IMR-90 (cell line): ENCODE measurements around the gene TNKS1BP1. TPM values are rescaled to one million over a fixed set of nuclear protein-coding genes. Genes with fewer than 3 reads are reported as not detected.

Source experiments
- ATAC-seq: fragments of 200-7000 bp; cut with Tn5 transposase; 2 replicates; pipeline ENCODE4 v1.9.1; 2020; ENCODE audit warnings: low read depth, mild to moderate bottlenecking, moderate library complexity
- BruUV-seq: library from RNA; stranded (reverse); fragments of 400-500 nt; replicated peaks from 2 replicates; lab custom pipeline; 2021; lab: Mats Ljungman, UMichigan
- CTCF ChIA-PET: fragments of 300-600 bp; formaldehyde crosslinking; extraction: SDS; loops from one replicate; lab custom pipeline; 2021; ENCODE audit warnings: antibody characterized with exemption; lab: Yijun Ruan, JAX
- POLR2A ChIA-PET: fragments of 300-600 bp; sonication (Branson Sonifier 250); formaldehyde crosslinking; loops from one replicate; lab custom pipeline; 2022; ENCODE audit warnings: antibody characterized with exemption; ENCODE audit not compliant: unreplicated experiment; lab: Charles Lee
- DNase-seq: peaks from one replicate; pipeline ENCODE4 v3.0.0; 2013
- H2AFZ ChIP-seq: replicated peaks from 2 replicates; pipeline ENCODE3; 2013; ENCODE audit warnings: low read length, mild to moderate bottlenecking; ENCODE audit not compliant: poor library complexity
- H2AK5ac ChIP-seq: 2 replicates; pipeline ENCODE4 v1.6.1; 2013; ENCODE audit warnings: low read depth, low read length, inconsistent platforms
- H2AK9ac ChIP-seq: replicated peaks from 2 replicates; pipeline ENCODE3; 2013; ENCODE audit warnings: mild to moderate bottlenecking, low read depth, low read length, moderate library complexity; ENCODE audit not compliant: poor library complexity
- H2BK120ac ChIP-seq: 2 replicates; pipeline ENCODE4 v1.6.1; 2013; ENCODE audit warnings: low read depth, low read length, inconsistent platforms
- H2BK15ac ChIP-seq: 3 replicates; pipeline ENCODE4 v1.6.1; 2013; ENCODE audit warnings: low read depth, low read length, inconsistent platforms
- H2BK20ac ChIP-seq: 2 replicates; pipeline ENCODE4 v1.6.1; 2013; ENCODE audit warnings: low read depth, mild to moderate bottlenecking, inconsistent platforms, low read length, moderate library complexity
- H2BK5ac ChIP-seq: 2 replicates; pipeline ENCODE4 v1.6.1; 2013; ENCODE audit warnings: mild to moderate bottlenecking, low read depth, low read length, inconsistent platforms; ENCODE audit not compliant: poor library complexity, severe bottlenecking
- H3K14ac ChIP-seq: replicated peaks from 2 replicates; pipeline ENCODE4 v1.6.1; 2013; ENCODE audit warnings: low read depth, low read length, inconsistent platforms
- H3K18ac ChIP-seq: 2 replicates; pipeline ENCODE4 v1.6.1; 2013; ENCODE audit warnings: low read depth, low read length, control low read depth
- H3K23ac ChIP-seq: 2 replicates; pipeline ENCODE4 v1.6.1; 2013; ENCODE audit warnings: low read depth, low read length, inconsistent platforms
- H3K27ac ChIP-seq: 2 replicates; pipeline ENCODE4 v1.5.1; 2013; ENCODE audit warnings: mild to moderate bottlenecking, control low read depth, low read length; ENCODE audit not compliant: insufficient read depth
- H3K27me3 ChIP-seq: 2 replicates; pipeline ENCODE4 v1.6.1; 2013; ENCODE audit warnings: low read length; ENCODE audit not compliant: control insufficient read depth, insufficient read depth
- H3K36me3 ChIP-seq: 2 replicates; pipeline ENCODE4 v1.6.1; 2013; ENCODE audit warnings: low read length, mixed read lengths; ENCODE audit not compliant: control insufficient read depth, insufficient read depth
- H3K4ac ChIP-seq: 2 replicates; pipeline ENCODE4 v1.6.1; 2013; ENCODE audit warnings: low read depth, low read length, inconsistent platforms
- H3K4me1 ChIP-seq: 2 replicates; pipeline ENCODE4 v1.6.1; 2013; ENCODE audit warnings: low read length, mixed read lengths; ENCODE audit not compliant: control insufficient read depth, insufficient read depth
- H3K4me2 ChIP-seq: 2 replicates; pipeline ENCODE4 v1.6.1; 2013; ENCODE audit warnings: low read depth, mild to moderate bottlenecking, control low read depth, low read length, moderate library complexity
- H3K4me3 ChIP-seq: 2 replicates; pipeline ENCODE4 v1.5.1; 2013; ENCODE audit warnings: low read depth, mild to moderate bottlenecking, control low read depth, low read length, moderate library complexity; ENCODE audit not compliant: insufficient read depth
- H3K56ac ChIP-seq: 2 replicates; pipeline ENCODE4 v1.6.1; 2013; ENCODE audit warnings: low read length, inconsistent platforms; ENCODE audit not compliant: insufficient read depth; ENCODE audit errors: extremely low read depth
- H3K79me1 ChIP-seq, 2 experiments: 2 replicates each; pipeline ENCODE4 v1.6.1; 2013; ENCODE audit warnings: low read length in 2 of 2, inconsistent platforms in 1 of 2, low read depth in 1 of 2
- H3K9ac ChIP-seq: 2 replicates; pipeline ENCODE4 v1.6.1; 2013; ENCODE audit warnings: low read depth, low read length, control low read depth
- H3K9me1 ChIP-seq: 2 replicates; pipeline ENCODE4 v1.6.1; 2013; ENCODE audit warnings: low read length, inconsistent platforms; ENCODE audit not compliant: insufficient read depth
- H3K9me3 ChIP-seq: 2 replicates; pipeline ENCODE4 v1.6.1; 2013; ENCODE audit warnings: low read length; ENCODE audit not compliant: control insufficient read depth, insufficient read depth
- H4K20me1 ChIP-seq: 2 replicates; pipeline ENCODE4 v1.6.1; 2013; ENCODE audit warnings: low read length, inconsistent platforms; ENCODE audit not compliant: insufficient read depth
- H4K5ac ChIP-seq: 2 replicates; pipeline ENCODE4 v1.6.1; 2013; ENCODE audit warnings: mild to moderate bottlenecking, low read depth, low read length, control low read depth
- H4K8ac ChIP-seq, 2 experiments: 2 replicates each; pipeline ENCODE4 v1.6.1; 2013; ENCODE audit warnings: low read depth in 2 of 2, low read length in 2 of 2, control low read depth in 1 of 2, inconsistent platforms in 1 of 2
- H4K91ac ChIP-seq: 2 replicates; pipeline ENCODE4 v1.6.1; 2013; ENCODE audit warnings: low read depth, low read length, inconsistent platforms; ENCODE audit not compliant: insufficient read depth
- BHLHE40 ChIP-seq: fragments of 150-350 bp; IDR thresholded peaks from 2 replicates; pipeline ENCODE4 v1.6.1; 2016; ENCODE audit warnings: mild to moderate bottlenecking, low read depth, low read length
- CHD1 ChIP-seq: IDR thresholded peaks from 2 replicates; pipeline ENCODE4 v1.6.1; 2012; ENCODE audit warnings: low read depth, low read length, improper control_type of control experiment
- CTCF ChIP-seq: conservative IDR thresholded peaks from 2 replicates; pipeline ENCODE4 v1.5.1; 2012; ENCODE audit warnings: mild to moderate bottlenecking, low read depth, low read length, improper control_type of control experiment
- ELK1 ChIP-seq: fragments of 150-350 bp; IDR thresholded peaks from 2 replicates; pipeline ENCODE4 v1.6.1; 2016; ENCODE audit warnings: low read depth, mild to moderate bottlenecking, low read length, moderate library complexity, borderline replicate concordance
- FOS ChIP-seq: fragments of 150-350 bp; IDR thresholded peaks from 2 replicates; pipeline ENCODE4 v1.6.1; 2016; ENCODE audit warnings: low read depth, low read length
- MAFK ChIP-seq: IDR thresholded peaks from 2 replicates; pipeline ENCODE4 v1.6.1; 2012; ENCODE audit warnings: low read depth, low read length, improper control_type of control experiment
- MAZ ChIP-seq: IDR thresholded peaks from 2 replicates; pipeline ENCODE4 v1.6.1; 2012; ENCODE audit warnings: low read depth, mild to moderate bottlenecking, low read length, improper control_type of control experiment, moderate library complexity, borderline replicate concordance
- MXI1 ChIP-seq: IDR thresholded peaks from 2 replicates; pipeline ENCODE4 v1.6.1; 2012; ENCODE audit warnings: low read depth, mild to moderate bottlenecking, low read length, moderate library complexity, borderline replicate concordance
- POLR2A ChIP-seq: IDR thresholded peaks from 2 replicates; pipeline ENCODE4 v1.6.1; 2012; ENCODE audit warnings: mild to moderate bottlenecking, low read depth, low read length
- RAD21 ChIP-seq: IDR thresholded peaks from 2 replicates; pipeline ENCODE4 v1.6.1; 2012; ENCODE audit warnings: low read length, improper control_type of control experiment
- RCOR1 ChIP-seq: IDR thresholded peaks from 2 replicates; pipeline ENCODE4 v1.6.1; 2012; ENCODE audit warnings: mild to moderate bottlenecking, low read length, improper control_type of control experiment; ENCODE audit not compliant: insufficient replicate concordance
- RFX5 ChIP-seq: IDR thresholded peaks from 2 replicates; pipeline ENCODE4 v1.8.0; 2012; ENCODE audit warnings: low read depth, mild to moderate bottlenecking, low read length, moderate library complexity
- SMC3 ChIP-seq: fragments of 150-350 bp; IDR thresholded peaks from 2 replicates; pipeline ENCODE4 v1.6.1; 2016; ENCODE audit warnings: low read depth, mild to moderate bottlenecking, antibody characterized with exemption, low read length, moderate library complexity
- USF2 ChIP-seq: fragments of 150-350 bp; IDR thresholded peaks from 2 replicates; pipeline ENCODE4 v1.6.1; 2017; ENCODE audit warnings: mild to moderate bottlenecking, antibody characterized with exemption, low read length, low read depth
- WGBS, 2 experiments: methylation state at CpG; one replicate each; pipeline versions ENCODE4 v1.1.5 to v1.1.7; 2013; ENCODE audit warnings: missing lambda C conversion rate in 2 of 2; ENCODE audit not compliant: insufficient read length in 1 of 2; ENCODE audit errors: extremely low coverage in 2 of 2; 5-methylcytosine and 5-hydroxymethylcytosine counted together
- dilution Hi-C: fragments of 300-500 bp; cut with HindIII; formaldehyde crosslinking; loops from one replicate; pipeline ENCODE4 v1.14.3; 2018; ENCODE audit warnings: low sequenced_read_pairs; ENCODE audit not compliant: unreplicated experiment
- in situ Hi-C: fragments of 300-500 bp; cut with MboI; formaldehyde crosslinking; loops from 3 replicates; pipeline ENCODE4 v1.14.3; 2019; ENCODE audit warnings: low sequenced_read_pairs, inconsistent platforms, mixed read lengths
- intact Hi-C: fragments of 100-400 bp; cut with micrococcal nuclease; formaldehyde crosslinking; loops from 2 replicates; pipeline ENCODE4 v1.10.0; 2022
- polyA plus RNA-seq, 3 experiments: library from polyadenylated mRNA; depleted of rRNA; stranded (reverse); fragments of >200 nt; gene quantifications; 2 replicates each; pipeline ENCODE4 v1.2.3, GENCODE V29; 2012; ENCODE audit warnings: low replicate concordance in 1 of 3
- total RNA-seq: library from RNA; depleted of rRNA; stranded (reverse); fragments of >200 nt; gene quantifications from 2 replicates; pipeline ENCODE4 v1.2.3, GENCODE V29; 2012

The TNKS1BP1 gene
- total and polyA plus RNA-seq, 2 of the 4 experiments (the other 2 are of a cell fraction): 31.7 to 71.4 TPM

DNA sequence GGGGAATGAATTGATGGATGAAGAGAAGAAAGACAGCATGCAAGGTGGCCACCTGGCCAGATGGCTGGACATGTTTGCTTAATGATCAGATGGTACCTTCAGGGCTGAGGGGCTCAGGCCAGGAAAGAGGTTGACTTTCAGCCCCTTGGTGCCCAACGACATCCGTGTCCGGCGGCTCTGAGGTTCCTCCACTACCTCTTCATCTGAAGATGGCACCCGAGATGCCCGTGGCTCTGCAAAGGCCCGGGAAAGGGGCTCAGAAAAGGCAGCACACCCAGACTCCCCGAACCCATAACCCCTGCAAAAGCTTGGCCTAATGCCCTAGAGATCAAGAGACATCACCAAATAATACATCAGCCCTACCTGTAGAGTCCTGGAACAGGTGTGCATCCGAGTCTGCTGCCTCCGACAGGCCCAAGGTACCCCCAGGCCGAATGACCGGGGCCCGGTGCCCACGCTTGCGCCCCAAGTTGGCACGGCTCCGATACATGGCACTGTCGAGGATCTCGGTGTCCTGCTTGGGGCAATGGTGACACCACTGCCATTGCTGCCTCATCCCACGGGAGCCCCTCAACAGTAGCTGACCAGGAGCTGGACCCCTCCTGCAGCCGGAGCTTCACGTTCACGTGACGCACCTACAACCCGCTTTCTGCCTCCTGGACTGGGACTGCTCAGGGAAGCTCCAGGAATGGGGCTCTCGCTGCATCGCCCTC lies 22.9 kb downstream of the TNKS1BP1 start:
- TF ChIP-seq POLR2A (no peak), USF2 (no peak), FOS (no peak), RCOR1 (no peak), MAFK (no peak), CTCF (no peak), MXI1 (no peak), BHLHE40 (no peak), MAZ (no peak), RFX5 (no peak), RAD21 (no peak), SMC3 (no peak), ELK1 (no peak), CHD1 (no peak)
- WGBS, 2 experiments: 95% methylated on average over 12 of the region's 27 CpGs; no CpG with 5 or more reads in 1 of the 2 experiments
- Histone ChIP-seq H3K9me1 (peaks cover 18% of the 10 kb centered on the region), H3K4ac (no peak overlapping the region), H2BK15ac (no peak overlapping the region), H4K5ac (no peak overlapping the region), H2AFZ (no peak overlapping the region), H3K4me2 (no peak overlapping the region), H3K4me1 (peaks cover 12% of the 10 kb centered on the region), H3K27ac (no peak overlapping the region), H2BK5ac (no peak overlapping the region), H3K4me3 (no peak overlapping the region), H3K36me3 (peaks cover 74% of the 10 kb centered on the region), H3K56ac (no peak overlapping the region), H4K20me1 (peaks cover 40% of the 10 kb centered on the region), H2BK120ac (no peak overlapping the region), H3K9me3 (peaks cover 12% of the 10 kb centered on the region), H3K18ac (no peak overlapping the region), H3K79me1 (peaks cover 21 to 48% of the 10 kb centered on the region in 2 experiments), H3K9ac (no peak overlapping the region), H2BK20ac (no peak overlapping the region), H3K27me3 (no peaks in the 10 kb centered on the region), H2AK9ac (no peak overlapping the region), H3K23ac (no peak overlapping the region), H4K8ac (no peak overlapping the region), H4K91ac (no peak overlapping the region), H2AK5ac (no peak overlapping the region), H3K14ac (no peak overlapping the region)
- intact Hi-C loops (no loop called here), in situ Hi-C loops (no loop called here), dilution Hi-C loops (no loop called here)
- no TSS peak for BruUV-seq
- ChIA-PET CTCF (no interaction called here), POLR2A (no interaction called here)
- DNase-seq (no peak), ATAC-seq (no peak)
